Osteoblast (primary cell): ENCODE results near the gene GIMD1. TPM values are rescaled to one million over a fixed set of nuclear protein-coding genes. Genes with fewer than 3 reads are reported as not detected.

Experiments used
- DNase-seq: peaks from one replicate; pipeline ENCODE4 v3.0.0; 2011; ENCODE audit warnings: low spot score, mixed read lengths; ENCODE audit not compliant: insufficient read length; ENCODE audit errors: missing footprints
- H2AFZ ChIP-seq: 2 replicates; pipeline ENCODE4 v1.6.0; 2011; ENCODE audit warnings: mild to moderate bottlenecking, low read length
- H3K27ac ChIP-seq: 2 replicates; pipeline ENCODE4 v1.5.1; 2011; ENCODE audit warnings: mild to moderate bottlenecking, low read depth, low read length, moderate library complexity
- H3K27me3 ChIP-seq: 2 replicates; pipeline ENCODE4 v1.6.0; 2012; ENCODE audit warnings: mild to moderate bottlenecking, control low read depth, inconsistent platforms, low read length, moderate library complexity; ENCODE audit not compliant: insufficient read depth
- H3K36me3 ChIP-seq: 2 replicates; pipeline ENCODE4 v1.5.1; 2011; ENCODE audit warnings: mild to moderate bottlenecking, low read length, control low read depth, moderate library complexity; ENCODE audit not compliant: insufficient read depth
- H3K4me1 ChIP-seq: 2 replicates; pipeline ENCODE4 v1.5.1; 2011; ENCODE audit warnings: mild to moderate bottlenecking, low read length, control low read depth, moderate library complexity; ENCODE audit not compliant: insufficient read depth
- H3K4me2 ChIP-seq: 2 replicates; pipeline ENCODE4 v1.6.0; 2011; ENCODE audit warnings: mild to moderate bottlenecking, low read length; ENCODE audit not compliant: insufficient read depth
- H3K4me3 ChIP-seq: fragments of 200-600 bp; sonication (generic); 3 replicates; pipeline ENCODE4 v1.5.1; 2012; ENCODE audit warnings: mild to moderate bottlenecking, low read length, inconsistent platforms; ENCODE audit not compliant: insufficient read depth
- H3K79me2 ChIP-seq: 2 replicates; pipeline ENCODE4 v1.6.0; 2012; ENCODE audit warnings: mild to moderate bottlenecking, low read length, control low read depth, inconsistent platforms; ENCODE audit not compliant: insufficient read depth
- H3K9me3 ChIP-seq: 2 replicates; pipeline ENCODE4 v1.5.1; 2011; ENCODE audit warnings: low read depth, low read length, control low read depth
- H4K20me1 ChIP-seq: 2 replicates; pipeline ENCODE4 v1.6.0; 2012; ENCODE audit warnings: mild to moderate bottlenecking, low read length, control low read depth; ENCODE audit not compliant: insufficient read depth
- CTCF ChIP-seq: IDR thresholded peaks from 2 replicates; pipeline ENCODE4 v1.5.1; 2011; ENCODE audit warnings: mild to moderate bottlenecking, low read depth, low read length, moderate library complexity; ENCODE audit errors: extremely low read depth
- total RNA-seq: library from RNA; depleted of rRNA; stranded (reverse); fragments of >200 nt; gene quantifications from 2 replicates; pipeline ENCODE4 v1.2.3, GENCODE V29; 2012

GIMD1 gene
- total RNA-seq, 1 donor, result not detected

DNA sequence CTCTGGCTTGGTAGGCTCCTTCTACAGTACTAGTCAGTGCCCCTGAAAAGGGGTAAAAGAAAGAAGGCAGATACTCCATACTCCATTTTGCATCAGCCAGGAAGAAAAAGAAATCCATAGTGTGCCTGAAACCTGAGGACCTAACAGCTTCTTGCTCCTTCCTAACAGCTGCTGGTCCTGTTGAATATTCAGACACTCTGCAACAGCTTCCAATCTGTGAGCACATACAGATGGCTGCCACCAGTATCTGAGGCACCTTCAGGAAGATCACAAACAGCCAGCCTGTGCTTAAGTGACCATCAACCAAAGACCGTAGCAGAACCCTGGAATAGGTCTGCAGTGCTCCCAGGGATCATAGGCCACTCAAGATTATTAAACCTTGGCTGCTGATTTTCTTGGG, 4.3 kb downstream of the GIMD1 start:
- no peaks in the 10 kb centered on the region for H3K36me3 ChIP-seq
- no peak overlapping the region for H3K4me3 ChIP-seq
- H4K20me1 ChIP-seq, result no peaks in the 10 kb centered on the region
- H3K79me2 ChIP-seq, result no peaks in the 10 kb centered on the region
- H3K27ac ChIP-seq, result no peak overlapping the region
- H2AFZ ChIP-seq, result peak overlapping the region; percentile 28
- peaks cover 25% of the 10 kb centered on the region for H3K4me1 ChIP-seq
- no peak for DNase-seq
- TF ChIP-seq CTCF, result no peak
- no peak overlapping the region for H3K4me2 ChIP-seq
- no peaks in the 10 kb centered on the region for H3K9me3 ChIP-seq
- H3K27me3 ChIP-seq, result no peaks in the 10 kb centered on the region

DNA sequence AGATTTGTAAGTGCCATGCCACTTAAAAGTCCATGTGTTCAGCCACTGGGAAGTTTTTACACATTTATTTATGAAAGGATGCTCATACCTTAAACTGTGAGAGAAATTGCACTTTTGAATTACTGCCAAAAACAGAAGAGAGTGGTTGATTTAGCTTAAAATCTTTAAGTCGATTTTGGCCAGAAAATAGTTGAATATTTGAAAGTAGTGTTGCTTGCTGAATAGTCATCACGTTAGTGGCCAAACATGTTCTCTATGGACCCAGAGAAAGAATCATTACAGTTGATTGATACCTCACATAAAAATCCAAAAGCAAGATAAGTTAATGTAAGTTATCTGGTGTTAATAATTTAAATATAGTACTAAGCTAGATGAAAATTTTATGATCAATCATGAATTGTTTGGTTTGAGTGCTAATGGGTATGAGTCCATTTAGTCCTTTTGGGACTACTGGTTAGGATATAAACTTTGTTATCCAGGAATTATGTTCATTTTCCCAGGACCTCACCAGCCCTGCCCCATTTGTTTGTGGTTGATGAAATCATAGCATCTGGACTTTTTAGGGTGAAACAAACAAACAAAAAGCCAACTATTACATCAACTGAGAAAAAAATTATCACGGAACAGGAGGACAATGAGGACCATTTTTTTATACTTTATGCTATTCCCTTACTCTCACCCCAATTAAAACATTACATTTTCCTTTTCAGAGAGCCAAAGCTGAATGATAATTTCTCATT, 6.3 kb downstream of the GIMD1 start:
- DNase-seq, result no peak
- no peaks in the 10 kb centered on the region for H3K9me3 ChIP-seq

DNA sequence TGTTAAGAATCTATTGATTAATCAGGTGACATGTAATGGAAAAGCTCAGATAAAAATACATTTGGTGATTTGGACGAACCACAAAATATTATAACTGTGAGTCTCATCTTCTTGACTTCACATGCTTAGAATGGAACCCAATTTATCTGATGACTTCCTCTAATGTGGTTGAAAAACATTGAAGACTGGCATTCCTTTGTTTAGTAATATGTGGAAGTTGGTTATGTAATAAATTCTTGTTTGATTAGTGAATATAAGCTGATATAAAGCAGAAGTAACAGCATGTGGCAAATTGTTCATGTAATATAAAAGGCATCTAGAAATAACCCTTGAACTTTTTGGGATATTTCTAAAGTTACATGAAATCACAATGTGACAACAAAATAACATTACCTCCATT, 9.7 kb downstream of the GIMD1 start:
- H3K4me2 ChIP-seq, result no peak overlapping the region
- H3K27ac ChIP-seq, result peak overlapping the region; percentile 56
- no peak for TF ChIP-seq CTCF
- H3K9me3 ChIP-seq, result no peaks in the 10 kb centered on the region
- no peaks in the 10 kb centered on the region for H3K79me2 ChIP-seq
- no peaks in the 10 kb centered on the region for H4K20me1 ChIP-seq
- no peaks in the 10 kb centered on the region for H3K36me3 ChIP-seq
- no peaks in the 10 kb centered on the region for H3K27me3 ChIP-seq
- peaks cover 16% of the 10 kb centered on the region for H3K4me1 ChIP-seq
- no peak overlapping the region for H3K4me3 ChIP-seq
- H2AFZ ChIP-seq, result no peak overlapping the region
- no peak for DNase-seq

More for the DNA sequence above, 6.3 kb downstream of the GIMD1 start:
- H4K20me1 ChIP-seq, result no peaks in the 10 kb centered on the region
- peaks cover 26% of the 10 kb centered on the region for H3K4me1 ChIP-seq
- H3K4me3 ChIP-seq, result no peak overlapping the region
- no peak for TF ChIP-seq CTCF
- no peaks in the 10 kb centered on the region for H3K27me3 ChIP-seq
- H3K27ac ChIP-seq, result no peak overlapping the region
- H2AFZ ChIP-seq, result no peak overlapping the region
- no peaks in the 10 kb centered on the region for H3K36me3 ChIP-seq
- no peak overlapping the region for H3K4me2 ChIP-seq
- no peaks in the 10 kb centered on the region for H3K79me2 ChIP-seq

DNA sequence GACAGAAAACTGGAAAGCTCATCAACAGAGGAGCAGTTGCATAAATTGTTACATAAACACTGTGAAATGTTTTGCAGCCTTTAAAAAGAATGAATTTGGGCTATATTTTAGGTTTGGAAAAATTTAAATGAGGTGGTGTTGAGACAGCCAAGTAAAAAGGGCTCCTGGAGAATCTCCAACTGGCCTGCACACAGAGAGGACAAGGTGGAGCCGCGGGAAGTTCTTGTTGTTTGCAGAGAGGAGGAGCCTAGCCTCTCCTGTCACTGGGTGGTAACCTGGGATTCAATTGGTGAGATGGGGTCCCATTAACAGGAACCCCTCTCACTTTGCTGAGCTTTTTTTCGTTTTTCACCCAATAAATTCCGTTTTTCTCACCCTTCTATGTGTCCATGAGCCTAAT, 13.4 kb downstream of the GIMD1 start:
- no peaks in the 10 kb centered on the region for H3K36me3 ChIP-seq
- H3K4me1 ChIP-seq, result peaks cover 23% of the 10 kb centered on the region
- peak overlapping the region; percentile 57 for H3K4me3 ChIP-seq
- TF ChIP-seq CTCF, result no peak
- no peak overlapping the region for H3K27ac ChIP-seq
- H2AFZ ChIP-seq, result peak overlapping the region; percentile 82
- peak overlapping the region; percentile 79 for H3K4me2 ChIP-seq
- no peaks in the 10 kb centered on the region for H3K9me3 ChIP-seq
- no peaks in the 10 kb centered on the region for H3K27me3 ChIP-seq
- no peaks in the 10 kb centered on the region for H3K79me2 ChIP-seq
- no peaks in the 10 kb centered on the region for H4K20me1 ChIP-seq
- DNase-seq, result no peak
